ENCODE measurements around the gene TDG.

Gene TDG

DNA sequence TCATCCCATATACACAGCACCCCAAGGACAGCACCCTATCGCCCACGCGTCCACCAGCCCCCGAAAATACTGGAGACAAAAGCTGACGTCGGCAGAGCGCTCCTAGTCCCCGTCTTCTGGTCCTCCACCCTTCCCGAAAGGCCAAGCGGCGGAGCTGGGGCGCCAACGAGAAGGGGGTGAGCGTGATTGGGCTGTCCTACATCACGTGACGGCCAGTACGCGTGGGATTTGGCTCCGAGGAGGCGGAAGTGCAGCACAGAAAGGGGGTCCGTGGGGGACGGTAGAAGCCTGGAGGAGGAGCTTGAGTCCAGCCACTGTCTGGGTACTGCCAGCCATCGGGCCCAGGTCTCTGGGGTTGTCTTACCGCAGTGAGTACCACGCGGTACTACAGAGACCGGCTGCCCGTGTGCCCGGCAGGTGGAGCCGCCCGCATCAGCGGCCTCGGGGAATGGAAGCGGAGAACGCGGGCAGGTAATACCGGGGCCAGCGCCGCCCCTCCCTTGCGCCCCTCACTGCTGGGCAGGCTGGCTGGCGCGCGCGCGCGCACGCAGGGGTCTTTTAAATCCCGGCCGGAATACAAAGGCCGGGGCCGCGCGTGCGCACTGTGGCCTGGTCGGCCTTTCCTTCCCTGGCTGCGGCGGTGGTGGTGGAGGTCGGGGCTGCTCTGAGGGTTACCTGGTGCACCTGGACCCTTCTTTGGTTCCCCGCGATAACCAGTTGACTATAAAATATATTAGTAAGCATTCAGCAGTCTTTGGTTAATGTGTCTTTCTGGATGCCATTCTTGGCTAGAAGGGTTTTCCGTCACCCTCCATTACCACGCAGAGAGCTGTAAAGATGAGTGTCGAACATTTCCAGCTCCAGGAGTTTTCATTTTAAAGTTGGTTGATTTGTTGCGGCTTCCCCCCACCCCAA lies at the start of gene TDG:
TDG (plus strand) TSS at position 283 of the 915 bp plus-strand sequence; CDS start at position 449, 166 bp downstream.
- peak; percentile 99 for DNase-seq (ENCODE audit: low read depth)

DNA sequence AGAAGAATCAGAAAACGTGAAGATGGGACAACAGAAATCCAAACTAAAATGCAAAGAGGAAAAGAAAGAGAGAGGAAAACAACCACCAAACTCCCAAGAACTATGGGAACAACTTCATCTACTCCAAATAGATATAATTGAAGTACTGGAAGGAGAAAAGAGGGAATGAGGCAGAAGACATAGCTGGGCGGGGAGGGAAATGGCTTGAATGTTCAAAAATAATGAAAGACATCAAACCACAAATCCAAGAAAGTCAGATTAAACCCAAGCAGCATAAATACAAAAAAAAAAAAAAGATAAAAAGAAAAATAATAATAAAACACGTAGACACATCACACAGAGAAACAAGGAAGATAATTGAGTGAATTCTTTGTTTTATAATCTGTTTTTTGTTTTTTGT lies 47.8 kb upstream of the TDG start:
- no peak for DNase-seq (ENCODE audit: low read depth)

DNA sequence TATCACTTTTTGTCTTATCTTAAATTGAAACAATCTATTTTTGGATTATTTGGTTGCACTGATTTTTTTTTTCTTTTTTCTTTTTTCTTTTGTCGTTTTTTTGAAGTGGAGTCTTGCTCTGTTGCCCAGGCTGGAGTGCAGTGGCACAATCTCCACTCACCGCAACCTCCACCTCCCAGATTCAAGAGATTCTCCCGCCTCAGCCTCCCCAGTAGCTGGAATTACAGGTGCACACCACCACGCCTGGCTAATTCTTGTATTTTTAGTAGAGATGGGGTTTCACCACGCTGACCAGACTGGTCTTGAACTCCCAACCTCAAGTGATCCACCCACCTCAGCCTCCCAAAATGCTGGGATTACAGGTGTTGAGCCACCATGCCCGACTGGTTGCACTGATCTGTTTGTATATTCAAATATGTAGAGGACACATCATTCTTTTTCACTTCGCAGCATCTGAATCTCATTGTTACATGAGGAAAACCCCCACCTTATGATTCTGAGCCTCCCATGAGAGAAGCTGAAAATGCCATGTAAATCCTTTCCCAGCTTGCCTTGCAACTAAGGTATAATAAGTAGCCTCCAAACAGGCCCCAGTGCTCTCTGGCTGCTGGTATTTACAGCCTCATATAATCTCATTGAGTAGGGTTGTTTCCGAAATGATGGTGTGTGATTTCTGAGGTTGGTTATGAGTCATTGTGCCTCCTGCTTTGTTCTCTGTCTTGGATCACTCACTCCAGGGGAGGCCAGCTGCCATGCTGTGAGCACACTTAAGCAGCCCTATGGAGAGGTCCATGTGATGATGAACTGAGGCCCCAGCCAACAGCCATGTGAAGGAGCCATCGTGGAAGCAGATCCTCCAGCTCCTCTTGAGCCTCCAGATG lies 40.7 kb upstream of the TDG start:
- DNase-seq (ENCODE audit: low read depth), result peak; percentile 32

DNA sequence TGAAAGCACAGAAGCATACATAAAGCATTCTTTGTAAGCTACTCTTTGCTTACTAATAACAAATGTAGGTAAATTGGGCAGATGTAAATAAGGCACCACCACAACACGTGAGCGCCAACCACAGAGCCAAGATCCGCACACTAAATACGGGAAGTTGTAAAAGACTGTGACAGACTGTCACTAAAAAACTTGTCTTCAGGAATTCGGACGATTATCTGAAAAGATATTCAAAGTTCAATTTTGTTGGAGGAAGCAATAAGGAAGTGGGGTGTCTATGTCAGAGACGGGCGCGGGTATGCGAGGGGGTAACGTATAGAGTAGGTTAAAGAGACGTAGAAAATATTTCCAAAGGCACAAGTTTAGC lies 37.0 kb upstream of the TDG start:
- DNase-seq (ENCODE audit: low read depth), result no peak

DNA sequence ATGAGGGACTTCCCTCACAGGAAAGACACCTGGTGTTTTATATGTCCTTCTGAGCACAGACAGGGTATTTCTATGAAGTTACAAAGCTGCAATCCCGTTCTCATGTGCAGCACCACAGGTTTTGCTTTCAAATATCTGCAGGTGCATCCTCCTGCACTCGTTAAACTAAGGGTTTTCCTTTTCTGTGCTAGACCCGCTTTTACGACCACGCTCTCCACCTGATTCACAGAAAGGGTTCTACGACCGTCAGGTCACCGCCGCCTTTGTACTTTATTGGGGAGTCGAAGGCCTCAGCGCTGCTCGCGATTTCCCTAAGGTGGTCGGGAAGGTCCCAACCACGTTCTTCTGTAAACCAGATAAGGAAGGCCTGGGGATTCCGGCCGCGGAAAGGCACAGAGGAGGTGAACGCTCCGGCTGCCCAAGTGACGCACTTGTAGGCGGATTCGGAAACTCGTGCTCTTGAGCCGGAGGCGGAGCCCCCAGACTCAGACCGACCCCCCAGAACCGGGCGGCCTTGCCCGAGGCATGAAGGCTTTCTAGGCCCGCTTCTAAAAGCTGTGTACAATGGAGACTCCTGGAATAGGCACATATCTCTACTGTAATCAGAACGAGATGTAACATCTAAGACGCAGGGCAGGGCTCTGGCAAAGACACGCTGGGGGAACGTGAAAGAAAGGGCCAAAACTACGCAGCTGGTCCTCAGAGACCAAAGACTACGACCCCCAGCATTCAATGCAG lies 36.5 kb upstream of the TDG start:
- DNase-seq (ENCODE audit: low read depth), result peak; percentile 88

DNA sequence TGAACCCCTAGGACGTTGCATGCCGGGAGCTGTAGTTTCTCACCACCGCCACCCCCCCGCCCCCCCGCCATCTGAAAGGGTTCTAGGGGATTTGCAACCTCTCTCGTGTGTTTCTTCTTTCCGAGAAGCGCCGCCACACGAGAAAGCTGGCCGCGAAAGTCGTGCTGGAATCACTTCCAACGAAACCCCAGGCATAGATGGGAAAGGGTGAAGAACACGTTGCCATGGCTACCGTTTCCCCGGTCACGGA lies 36.0 kb upstream of the TDG start:
- DNase-seq (ENCODE audit: low read depth), result no peak

DNA sequence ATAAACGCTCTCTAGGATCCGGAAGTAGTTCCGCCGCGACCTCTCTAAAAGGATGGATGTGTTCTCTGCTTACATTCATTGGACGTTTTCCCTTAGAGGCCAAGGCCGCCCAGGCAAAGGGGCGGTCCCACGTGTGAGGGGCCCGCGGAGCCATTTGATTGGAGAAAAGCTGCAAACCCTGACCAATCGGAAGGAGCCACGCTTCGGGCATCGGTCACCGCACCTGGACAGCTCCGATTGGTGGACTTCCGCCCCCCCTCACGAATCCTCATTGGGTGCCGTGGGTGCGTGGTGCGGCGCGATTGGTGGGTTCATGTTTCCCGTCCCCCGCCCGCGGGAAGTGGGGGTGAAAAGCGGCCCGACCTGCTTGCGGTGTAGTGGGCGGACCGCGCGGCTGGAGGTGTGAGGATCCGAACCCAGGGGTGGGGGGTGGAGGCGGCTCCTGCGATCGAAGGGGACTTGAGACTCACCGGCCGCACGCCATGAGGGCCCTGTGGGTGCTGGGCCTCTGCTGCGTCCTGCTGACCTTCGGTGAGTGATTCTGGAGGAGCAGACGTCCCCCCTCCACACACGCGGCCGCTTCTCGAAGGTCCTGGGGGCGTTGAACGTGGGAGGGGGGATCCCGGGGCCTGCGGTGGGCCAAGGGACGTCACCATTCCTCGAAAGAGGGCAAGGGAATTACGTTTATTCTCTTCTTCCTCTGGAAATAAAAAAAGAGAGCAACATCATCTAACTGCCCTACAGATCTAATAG lies 35.5 kb upstream of the TDG start, which contains the start of gene HSP90B1:
HSP90B1 (plus strand) TSS at position 377 of the 753 bp plus-strand sequence; CDS start at position 483, 106 bp downstream.
- peak; percentile 100 for DNase-seq (ENCODE audit: low read depth)

DNA sequence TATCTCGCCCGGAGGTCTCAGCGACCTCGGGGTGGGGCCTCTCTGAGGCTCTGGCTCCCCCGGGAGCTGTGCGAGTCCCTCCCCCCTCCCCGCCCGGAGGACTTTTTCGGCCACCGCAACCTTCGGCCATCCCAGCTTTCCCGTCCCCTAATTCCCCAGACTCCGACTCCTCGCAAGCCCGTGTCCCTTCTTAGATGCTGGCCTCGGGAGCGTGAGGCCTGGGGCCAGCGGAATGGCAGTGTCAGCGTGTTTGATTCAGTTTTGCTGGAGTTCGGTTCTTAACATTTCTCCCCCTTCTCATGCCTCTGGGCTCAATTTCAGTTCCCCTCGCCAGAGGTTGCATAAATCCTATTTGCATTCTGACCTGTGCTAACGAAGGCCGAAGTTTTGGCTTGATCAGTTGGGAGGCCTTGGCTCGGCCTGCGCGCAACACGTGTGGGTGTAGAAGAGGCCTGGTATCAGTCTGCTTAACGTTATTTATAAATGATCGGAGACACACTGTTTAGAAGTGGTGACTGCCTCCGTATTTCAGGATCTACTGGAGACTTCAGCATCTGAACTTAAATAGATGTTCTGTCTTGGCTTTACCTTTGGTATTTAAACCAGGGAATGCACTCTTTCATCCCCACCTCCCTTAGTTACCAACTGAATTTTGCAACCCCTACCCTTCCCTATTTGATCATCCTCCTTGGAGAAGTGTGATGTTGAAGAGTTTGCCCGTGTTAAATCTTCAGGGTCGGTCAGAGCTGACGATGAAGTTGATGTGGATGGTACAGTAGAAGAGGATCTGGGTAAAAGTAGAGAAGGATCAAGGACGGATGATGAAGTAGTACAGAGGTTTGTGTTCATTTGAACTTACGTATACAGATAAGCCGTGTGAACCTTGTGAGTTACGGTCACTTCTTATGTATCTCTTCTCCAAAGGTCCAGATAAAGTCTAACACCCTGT lies 34.6 kb upstream of the TDG start:
- DNase-seq (ENCODE audit: low read depth), result peak; percentile 28

DNA sequence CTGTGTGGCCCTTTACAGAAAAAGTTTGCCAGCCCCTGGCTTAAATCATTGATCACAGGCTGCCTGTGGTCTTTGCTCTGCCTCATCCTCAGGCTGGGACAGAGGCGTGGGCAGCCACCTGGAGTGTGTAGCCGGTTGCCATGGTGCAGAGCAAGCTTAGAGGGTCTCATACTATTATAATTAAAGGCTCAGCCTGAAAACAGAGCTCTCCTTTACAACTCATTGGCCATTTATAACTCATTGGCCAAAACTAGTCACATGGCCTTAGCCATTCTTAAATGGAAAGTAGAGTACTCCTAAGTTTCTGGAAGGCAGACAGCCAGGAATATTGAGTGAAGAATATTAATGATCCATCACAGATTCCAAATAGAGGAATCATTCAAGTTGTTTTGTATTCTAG lies 32.4 kb upstream of the TDG start:
- DNase-seq (ENCODE audit: low read depth), result no peak

DNA sequence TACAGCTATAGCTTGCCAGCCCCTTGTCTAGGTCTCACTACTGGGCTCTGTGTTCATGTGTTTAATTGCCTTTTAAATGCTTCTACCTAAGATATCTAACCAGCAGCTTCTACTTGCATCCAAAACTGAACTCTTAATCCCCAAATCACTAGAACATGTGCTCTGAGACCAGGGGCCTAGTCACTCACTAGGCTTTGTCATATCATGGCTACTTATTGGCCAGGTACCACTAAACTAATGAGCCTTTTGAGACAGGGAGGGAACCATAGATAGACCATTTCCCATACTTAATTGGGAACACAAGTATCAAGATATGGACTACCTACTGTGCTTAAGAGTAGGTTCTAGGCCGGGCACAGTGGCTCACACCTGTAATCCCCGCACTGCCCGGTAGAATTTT lies 29.0 kb upstream of the TDG start:
- DNase-seq (ENCODE audit: low read depth), result no peak

DNA sequence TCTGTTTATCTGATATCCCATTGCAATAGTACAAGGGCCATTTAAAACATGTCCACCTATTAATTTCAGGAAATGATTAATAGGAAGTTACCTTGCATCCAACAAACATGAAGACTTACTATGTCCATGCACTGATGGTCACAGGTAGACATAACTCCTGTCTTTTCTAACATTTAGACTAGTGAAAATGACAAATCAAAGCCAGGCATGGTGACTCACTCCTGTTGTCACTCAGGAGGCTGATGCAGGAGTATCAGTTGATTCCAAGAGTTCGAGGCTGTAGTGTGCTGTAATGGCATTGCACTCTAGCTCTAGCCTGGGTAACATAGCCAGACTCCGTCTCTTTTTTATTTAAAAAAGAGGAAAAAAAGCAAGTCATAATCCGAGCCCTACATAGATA lies 20.7 kb upstream of the TDG start:
- DNase-seq (ENCODE audit: low read depth), result no peak

DNA sequence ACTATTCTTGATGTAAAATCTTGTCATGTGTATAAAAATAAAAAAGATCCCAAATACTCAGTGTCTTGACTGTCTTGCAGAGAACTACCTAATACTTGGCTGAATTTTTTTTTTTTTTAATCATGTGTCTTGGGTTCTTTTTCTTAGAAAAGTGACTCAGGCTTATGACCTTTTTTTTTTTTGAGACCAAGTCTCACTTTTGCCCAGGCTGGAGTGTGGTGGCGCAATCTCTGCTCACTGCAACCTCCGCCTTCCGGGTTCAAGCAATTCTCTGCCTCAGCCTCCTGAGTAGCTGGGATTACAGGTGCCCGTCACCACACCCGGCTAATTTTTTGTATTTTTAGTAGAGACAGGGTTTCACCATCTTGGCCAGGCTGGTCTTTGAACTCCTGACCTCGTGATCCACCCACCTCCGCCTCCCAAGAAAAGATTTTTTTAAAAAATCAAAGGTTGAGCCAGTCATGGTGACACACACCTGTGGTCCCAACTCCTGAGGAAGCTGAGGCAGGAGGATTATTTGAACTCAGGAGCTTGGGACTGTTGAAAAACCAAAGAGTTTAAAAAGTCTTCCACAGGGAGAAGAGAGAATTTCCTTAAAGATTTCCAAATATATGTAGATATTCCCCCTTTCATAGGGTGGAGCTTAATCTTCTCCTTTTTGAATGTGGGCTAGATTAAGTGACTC lies 17.7 kb upstream of the TDG start:
- DNase-seq (ENCODE audit: low read depth), result no peak

DNA sequence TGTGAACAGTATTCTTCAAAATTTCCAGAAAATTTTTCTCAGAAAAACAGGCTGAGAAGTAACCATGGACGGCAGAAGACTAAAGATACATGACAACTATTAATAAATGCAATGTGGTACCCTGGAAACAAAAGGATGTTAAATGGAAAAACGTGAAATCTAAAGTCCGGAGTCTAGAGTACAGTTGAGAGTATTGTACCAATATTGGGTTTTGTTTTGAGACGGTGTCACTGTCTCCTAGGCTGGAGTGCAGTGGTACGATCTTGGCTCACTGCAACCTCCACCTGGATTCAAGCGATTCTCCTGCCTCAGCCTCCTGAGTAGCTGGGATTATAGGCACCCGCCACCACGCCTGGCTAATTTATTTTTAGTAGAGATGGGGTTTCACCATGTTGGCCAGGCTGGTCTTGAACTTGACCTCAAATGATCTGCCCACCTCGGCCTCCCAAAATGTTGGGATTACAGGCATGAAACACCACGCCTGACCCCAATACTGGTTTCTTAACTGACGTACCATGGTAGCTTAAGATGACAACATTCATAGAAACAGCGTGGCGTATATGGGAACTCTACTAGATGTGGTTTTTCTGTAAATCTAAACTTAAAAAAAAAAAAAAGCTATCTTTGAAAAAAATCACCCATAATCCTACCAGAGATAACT lies 16.8 kb upstream of the TDG start:
- no peak for DNase-seq (ENCODE audit: low read depth)

DNA sequence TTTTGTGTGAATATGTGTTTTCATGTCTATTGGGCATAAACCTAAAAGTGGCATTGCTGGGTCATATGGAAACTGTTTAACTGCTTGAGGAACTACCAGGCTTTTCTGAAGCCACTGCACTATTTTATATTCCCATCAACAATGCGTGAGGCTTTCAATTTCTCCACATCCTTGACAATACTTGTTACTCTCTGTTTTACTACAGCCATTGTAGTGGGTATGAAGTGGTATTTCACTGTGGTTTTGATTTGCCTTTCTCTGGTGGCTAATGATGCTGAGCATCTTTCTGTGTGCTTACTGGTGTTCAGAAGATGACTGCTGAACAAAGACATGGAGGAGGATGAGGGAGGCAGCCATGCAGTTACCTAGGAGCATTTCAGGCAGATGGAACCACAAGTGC lies 13.2 kb upstream of the TDG start:
- DNase-seq (ENCODE audit: low read depth), result no peak

DNA sequence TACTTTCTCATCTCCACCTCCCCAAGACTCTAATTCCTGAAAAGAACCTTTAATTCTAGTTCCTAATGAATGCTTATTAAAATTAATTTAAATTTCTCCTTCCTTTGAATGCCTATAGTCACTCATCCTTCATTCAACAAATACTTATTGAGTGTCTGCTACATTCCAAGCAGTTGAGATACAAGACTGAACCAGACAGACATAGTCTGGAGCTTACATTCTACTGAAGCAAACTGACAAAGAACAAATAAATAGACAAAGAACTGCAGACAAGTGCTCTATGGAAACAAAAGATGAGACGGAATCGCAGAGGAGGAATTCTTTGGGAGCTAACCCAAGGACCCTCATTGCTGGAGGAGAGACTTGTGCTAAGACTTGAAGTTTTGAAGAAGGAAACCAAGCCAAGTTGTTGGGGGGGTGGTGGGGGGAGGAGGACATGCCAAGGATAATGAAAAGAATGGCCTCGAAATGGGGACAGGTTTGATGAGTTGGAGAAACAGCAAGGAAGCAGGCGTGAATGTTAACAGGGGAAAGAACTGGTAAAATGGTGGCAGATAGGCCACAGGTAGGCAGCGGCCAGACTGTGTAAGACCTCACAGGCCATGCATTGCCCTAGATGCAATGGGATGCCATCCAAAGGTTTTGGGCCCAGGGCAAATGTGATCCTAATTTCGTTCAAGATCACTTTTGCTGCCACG lies 9.7 kb upstream of the TDG start:
- DNase-seq (ENCODE audit: low read depth), result no peak

DNA sequence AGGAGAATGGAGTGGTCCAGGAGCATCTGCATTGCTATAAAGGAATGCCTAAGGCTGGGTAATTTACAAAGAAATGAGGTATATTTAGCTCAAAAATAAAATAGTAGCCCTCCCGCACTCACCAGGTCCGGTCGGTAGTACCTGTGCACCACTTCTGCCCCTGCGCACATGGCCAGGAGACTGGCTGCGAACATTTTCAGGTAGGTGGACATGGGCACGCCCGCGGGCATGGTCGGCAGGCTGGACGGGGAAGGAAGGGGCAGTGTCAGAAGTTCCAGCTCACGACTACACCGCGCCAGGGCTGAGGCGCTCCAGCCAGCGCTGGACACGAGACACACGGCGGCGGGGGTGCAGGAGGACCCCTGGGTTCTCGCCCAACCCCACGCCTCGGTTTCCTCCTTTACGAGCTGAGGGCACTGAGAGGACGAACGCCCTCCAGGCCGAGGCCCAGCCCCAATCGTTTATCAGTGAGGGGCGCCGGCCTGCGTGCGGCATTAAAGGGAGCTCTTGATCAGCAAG lies 9.1 kb upstream of the TDG start:
- no peak for DNase-seq (ENCODE audit: low read depth)

DNA sequence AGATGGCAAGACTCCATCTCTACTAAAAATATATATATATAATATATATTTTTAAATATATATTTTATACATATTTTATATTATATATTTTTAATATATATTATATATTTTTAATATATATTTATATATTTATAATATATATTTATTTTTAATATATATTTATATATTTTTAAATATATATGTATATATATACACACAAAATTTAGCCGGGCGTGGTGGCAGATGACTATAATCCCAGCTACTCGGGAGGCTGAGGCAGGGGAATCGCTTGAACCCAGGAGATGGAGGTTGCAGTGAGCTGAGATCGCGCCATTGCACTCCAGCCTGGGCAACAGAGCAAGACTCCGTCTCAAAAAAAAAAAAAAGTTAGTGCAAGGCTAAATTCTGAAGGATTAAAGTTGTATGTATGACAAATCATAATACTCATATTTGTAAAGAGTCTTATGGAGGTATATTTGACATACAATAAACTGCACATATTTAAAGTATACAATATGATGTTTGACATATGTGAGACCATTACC lies 7.7 kb upstream of the TDG start:
- no peak for DNase-seq (ENCODE audit: low read depth)

DNA sequence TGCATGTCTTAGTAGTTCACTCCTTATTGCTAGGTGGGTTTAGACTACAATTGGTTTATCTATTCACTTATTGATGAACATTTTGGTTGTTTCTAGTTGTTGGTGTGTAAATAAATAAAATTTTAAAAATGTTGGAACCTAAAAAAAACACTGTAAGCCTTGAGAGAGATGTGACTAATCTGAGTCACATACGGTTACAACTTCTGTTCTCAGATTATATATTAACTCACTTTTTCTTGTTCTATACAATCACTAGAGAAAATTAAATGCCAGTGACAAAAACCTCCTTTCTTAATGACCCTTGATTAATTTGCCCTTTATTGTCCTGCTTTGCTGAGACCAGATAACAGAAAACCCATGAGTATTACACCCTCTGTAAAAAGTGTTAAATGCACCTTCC lies 7.1 kb upstream of the TDG start:
- no peak for DNase-seq (ENCODE audit: low read depth)

Measured in fibroblast of the conjunctiva (primary cell).